ENCODE measurements around the gene CHRNA7. TPM values are rescaled to one million over a fixed set of nuclear protein-coding genes. Genes with fewer than 3 reads are reported as not detected.

The CHRNA7 gene
- total and polyA plus RNA-seq, 2 of the 8 experiments (the other 6 are each of a cell fraction or from before 2014, with no cell fraction given), result 7.5 to 11.0 TPM

DNA sequence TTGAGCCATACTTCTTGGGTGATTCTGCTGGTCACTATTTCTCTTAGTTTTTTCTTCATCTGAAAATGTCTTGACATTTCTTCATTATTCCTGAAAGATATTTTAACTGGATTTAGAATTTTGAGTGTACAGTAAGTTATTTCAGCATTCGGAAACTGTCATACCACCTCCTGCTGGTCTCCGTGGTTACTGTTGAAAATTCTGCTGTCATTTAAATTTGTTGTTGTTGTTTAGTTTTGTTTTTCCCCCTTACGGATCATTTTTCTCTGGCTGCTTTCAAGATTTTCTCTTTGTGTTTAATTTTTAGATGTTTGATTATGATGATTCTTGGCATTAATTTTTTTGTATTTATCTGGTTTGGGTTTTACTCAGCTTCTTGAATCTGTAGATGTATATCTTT is 100.5 kb downstream of the CHRNA7 start:
- TF ChIP-seq, protein P1, sequence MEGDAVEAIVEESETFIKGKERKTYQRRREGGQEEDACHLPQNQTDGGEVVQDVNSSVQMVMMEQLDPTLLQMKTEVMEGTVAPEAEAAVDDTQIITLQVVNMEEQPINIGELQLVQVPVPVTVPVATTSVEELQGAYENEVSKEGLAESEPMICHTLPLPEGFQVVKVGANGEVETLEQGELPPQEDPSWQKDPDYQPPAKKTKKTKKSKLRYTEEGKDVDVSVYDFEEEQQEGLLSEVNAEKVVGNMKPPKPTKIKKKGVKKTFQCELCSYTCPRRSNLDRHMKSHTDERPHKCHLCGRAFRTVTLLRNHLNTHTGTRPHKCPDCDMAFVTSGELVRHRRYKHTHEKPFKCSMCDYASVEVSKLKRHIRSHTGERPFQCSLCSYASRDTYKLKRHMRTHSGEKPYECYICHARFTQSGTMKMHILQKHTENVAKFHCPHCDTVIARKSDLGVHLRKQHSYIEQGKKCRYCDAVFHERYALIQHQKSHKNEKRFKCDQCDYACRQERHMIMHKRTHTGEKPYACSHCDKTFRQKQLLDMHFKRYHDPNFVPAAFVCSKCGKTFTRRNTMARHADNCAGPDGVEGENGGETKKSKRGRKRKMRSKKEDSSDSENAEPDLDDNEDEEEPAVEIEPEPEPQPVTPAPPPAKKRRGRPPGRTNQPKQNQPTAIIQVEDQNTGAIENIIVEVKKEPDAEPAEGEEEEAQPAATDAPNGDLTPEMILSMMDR (IDR thresholded peaks at IDR 0.05; ENCODE audit: control extremely low read depth in 1 of 3, insufficient read depth in 1 of 3, low read depth in 1 of 3, low read length in 3 of 3), result peak in 1 of 3 experiments; percentile 15; a peak in 2 of 4 replicates
- no peak for TF ChIP-seq KDM4A (IDR thresholded peaks at IDR 0.05; ENCODE audit: low read depth, low read length, severe bottlenecking)
- Histone ChIP-seq H2BK12ac (ENCODE audit: low read depth, low read length) (no peak overlapping the region), H4K5ac (ENCODE audit: insufficient read length, low read depth, low read length) (no peak overlapping the region), H3K23me2 (ENCODE audit: low read depth, low read length) (no peaks in the 10 kb centered on the region), H3K79me1 (ENCODE audit: low read depth, low read length) (no peaks in the 10 kb centered on the region), H2AK5ac (ENCODE audit: low read depth, low read length) (no peak overlapping the region), H3K9me3 (ENCODE audit: insufficient read depth in 2 of 2, low read depth in 1 of 2, low read length in 1 of 2) (no peaks in the 10 kb centered on the region), H3K4me2 (ENCODE audit: insufficient read depth in 1 of 2, low read depth in 2 of 2, low read length in 2 of 2) (no peak overlapping the region), H2AFZ (ENCODE audit: low read length) (no peak overlapping the region), H3K79me2 (ENCODE audit: control insufficient read depth in 1 of 2, insufficient read depth in 2 of 2, low read length in 2 of 2) (no peaks in the 10 kb centered on the region), H3K4me1 (replicated peaks in 1 of 4; ENCODE audit: control insufficient read depth in 3 of 4, insufficient read depth in 4 of 4, low read length in 3 of 4) (no peaks in the 10 kb centered on the region), H3K4ac (replicated peaks; ENCODE audit: insufficient read length, low read depth, low read length) (no peak overlapping the region), H2BK15ac (ENCODE audit: low read length) (no peak overlapping the region), H2BK5ac (ENCODE audit: low read depth, low read length) (no peak overlapping the region), H3K36me3 (ENCODE audit: control insufficient read depth in 2 of 4, insufficient read depth in 4 of 4, low read length in 3 of 4) (no peaks in the 10 kb centered on the region), H3K4me3 (ENCODE audit: extremely low read depth in 1 of 4, insufficient read depth in 2 of 4, low read depth in 3 of 4, low read length in 4 of 4) (no peak overlapping the region), H3K56ac (replicated peaks; ENCODE audit: insufficient read length, low read depth, low read length) (no peak overlapping the region), H3K27ac (ENCODE audit: low read depth, low read length) (no peak overlapping the region), H4K91ac (replicated peaks; ENCODE audit: insufficient read length, low read length) (no peak overlapping the region), H2BK120ac (replicated peaks; ENCODE audit: low read depth, low read length) (no peak overlapping the region), H3K27me3 (replicated peaks in 1 of 4; ENCODE audit: control insufficient read depth in 3 of 4, extremely low read depth in 1 of 4, insufficient read depth in 3 of 4, low read length in 3 of 4) (no peaks in the 10 kb centered on the region), H4K20me1 (replicated peaks in 1 of 2; ENCODE audit: control insufficient read depth in 1 of 2, insufficient read depth in 2 of 2, low read length in 2 of 2) (no peaks in the 10 kb centered on the region), H3K14ac (ENCODE audit: insufficient read length) (no peak overlapping the region), H4K8ac (ENCODE audit: extremely low read depth, insufficient read depth, low read length) (no peak overlapping the region), H3K23ac (ENCODE audit: insufficient read length) (no peak overlapping the region), H3K18ac (ENCODE audit: extremely low read depth, low read length) (no peak overlapping the region), H3K9ac (replicated peaks in 1 of 4; ENCODE audit: extremely low read depth in 1 of 4, low read depth in 3 of 4, low read length in 3 of 4) (no peak overlapping the region), H2BK20ac (ENCODE audit: low read length) (no peak overlapping the region)
- ChIA-PET CTCF (ENCODE audit: partially characterized antibody) (interaction anchor here (1.0 to 1.4 kb wide), 2 partner anchors 18 to 41 kb away, joined by 3 to 4 read pairs; no protein-coding TSS in a partner anchor), POLR2A (ENCODE audit: partially characterized antibody) (no interaction called here)
- FAIRE-seq, result no peak
- 86% methylated on average over 3 of the region's 3 CpGs; no CpG with 5 or more reads in 1 of the 2 experiments for WGBS, 2 experiments (ENCODE audit: extremely low coverage in 1 of 2, insufficient coverage in 1 of 2, insufficient read length in 1 of 2, insufficient replicate concordance in 2 of 2, low coverage in 1 of 2, low lambda C conversion rate in 2 of 2, missing lambda C conversion rate in 1 of 2)
- DNase-seq (ENCODE audit: low read depth in 1 of 2, low spot score in 2 of 2), result no peak

Measured in H1 (cell line).